ENCODE data around the gene NVL.

NVL gene

GRCh38 chr1:224276771-224277487, 53.0 kb downstream of the NVL start:
- no peak for DNase-seq

DNA sequence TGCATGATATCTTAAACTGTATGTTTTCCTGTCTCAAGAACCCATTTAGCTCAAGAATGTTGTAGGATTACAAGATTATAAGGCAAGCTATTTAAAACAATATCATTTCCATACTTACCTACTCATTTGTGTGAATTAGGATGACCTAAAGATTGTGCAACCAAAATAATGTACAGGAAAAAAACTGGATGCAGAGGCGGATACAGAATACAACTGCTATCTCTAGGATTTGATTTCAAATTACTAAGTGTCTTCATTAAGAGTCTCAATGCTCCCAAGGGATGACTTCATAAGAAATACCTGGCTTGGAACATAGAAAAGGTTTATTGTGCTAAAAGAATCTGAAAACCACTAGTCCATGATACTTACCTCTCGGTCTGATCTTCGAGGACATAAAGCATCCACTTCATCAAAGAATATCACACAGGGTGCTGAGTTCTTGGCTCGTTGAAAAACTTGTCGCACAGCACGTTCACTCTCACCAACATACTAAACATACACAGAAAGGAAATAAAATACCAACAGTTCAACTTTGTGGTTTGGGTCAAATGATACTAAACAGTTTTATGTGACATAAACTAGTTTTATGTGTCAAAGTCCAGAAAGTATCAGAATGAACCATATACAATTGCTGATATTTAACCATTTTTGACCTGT, 54.9 kb downstream of the NVL start:
- DNase-seq: no peak

- peak; percentile 10 for DNase-seq
Measured at GRCh38 chr1:224273641-224274040, 56.3 kb downstream of the NVL start.

DNA sequence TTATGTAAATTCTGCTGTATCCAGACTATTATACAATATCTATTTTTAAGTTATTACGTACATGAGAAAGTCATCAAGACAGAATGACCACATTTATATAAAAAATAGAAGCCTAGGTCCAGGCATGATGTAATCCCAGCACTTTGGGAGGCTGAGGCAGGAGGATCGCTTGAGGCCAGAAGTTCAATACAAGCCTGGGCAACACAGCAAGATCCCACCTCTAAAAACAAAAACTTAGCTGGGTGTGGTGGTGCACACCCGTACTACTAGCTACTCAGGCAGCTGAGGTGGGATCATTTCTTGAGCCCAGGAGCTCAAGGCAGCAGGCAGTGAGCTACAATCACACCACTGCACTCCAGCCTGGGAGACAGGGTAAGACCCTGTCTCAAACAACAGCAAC, 58.9 kb downstream of the NVL start:
- no peak for DNase-seq

GRCh38 chr1:224267925-224268324, 62.0 kb downstream of the NVL start:
- no peak for DNase-seq

- no peak for DNase-seq
Measured at GRCh38 chr1:224266915-224267856, 62.8 kb downstream of the NVL start.

- no peak for DNase-seq
Measured at GRCh38 chr1:224266105-224266914, 63.7 kb downstream of the NVL start.

- no peak for DNase-seq
Measured at GRCh38 chr1:224264321-224264720, 65.7 kb downstream of the NVL start.

GRCh38 chr1:224262373-224263054, 67.5 kb downstream of the NVL start:
- DNase-seq: no peak

- DNase-seq: peak; percentile 2
Measured at GRCh38 chr1:224259986-224260385, 70.0 kb downstream of the NVL start.

DNA sequence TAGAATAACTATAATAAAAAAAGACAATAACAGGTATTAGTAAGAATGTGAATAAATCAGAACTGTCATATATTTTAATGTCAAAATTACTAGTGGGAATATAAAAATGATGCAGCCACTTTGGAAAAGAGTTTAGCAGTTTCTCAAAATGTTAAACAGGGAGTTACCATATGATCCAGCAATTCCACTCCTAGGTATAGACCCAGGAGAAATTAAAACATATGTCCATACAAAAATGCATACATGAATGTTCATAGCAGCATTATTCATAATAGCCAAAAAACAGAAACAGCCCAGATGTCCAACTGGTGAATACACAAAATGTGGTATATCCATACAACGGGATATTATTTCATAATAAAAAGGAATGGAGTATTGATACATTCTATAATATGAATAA, 71.6 kb downstream of the NVL start:
- no peak for DNase-seq

DNA sequence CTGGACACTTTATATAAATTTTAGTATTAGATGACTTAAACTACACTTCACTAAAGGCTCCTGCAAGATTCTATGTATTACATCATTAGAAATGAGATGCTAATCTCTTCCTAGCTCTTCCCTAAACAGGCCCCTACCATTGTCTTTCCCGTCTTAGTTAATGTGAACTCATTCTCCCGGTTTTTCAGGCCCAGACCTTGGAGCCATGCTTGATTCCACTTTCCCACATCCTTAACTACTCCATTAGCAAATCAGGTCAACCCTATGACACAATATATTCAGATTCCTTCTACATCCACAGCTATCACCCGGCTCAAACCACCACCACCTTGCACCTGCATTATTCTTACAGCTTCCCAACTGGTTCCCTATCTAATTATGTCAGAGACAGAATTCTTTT, 73.3 kb downstream of the NVL start:
- DNase-seq: no peak

DNA sequence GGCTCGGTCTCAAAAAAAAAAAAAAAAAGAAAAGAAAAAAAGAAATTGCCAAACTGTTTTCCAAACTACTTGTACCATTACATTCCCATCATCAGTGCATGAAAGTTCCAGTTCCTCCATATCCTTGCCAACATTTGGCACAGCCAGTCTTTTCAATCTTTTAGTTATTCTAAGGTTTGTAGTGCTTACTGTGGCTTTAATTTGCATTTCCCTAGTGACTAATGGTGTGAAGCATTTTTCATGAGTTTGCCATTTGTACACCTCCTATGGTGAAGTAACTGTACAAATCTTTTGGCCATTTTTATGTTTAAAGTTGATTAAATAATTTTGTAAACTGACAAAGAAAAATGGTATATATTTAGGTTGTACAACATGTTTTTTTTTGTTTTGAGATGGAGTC, 76.3 kb downstream of the NVL start:
- DNase-seq: peak; percentile 45

DNA sequence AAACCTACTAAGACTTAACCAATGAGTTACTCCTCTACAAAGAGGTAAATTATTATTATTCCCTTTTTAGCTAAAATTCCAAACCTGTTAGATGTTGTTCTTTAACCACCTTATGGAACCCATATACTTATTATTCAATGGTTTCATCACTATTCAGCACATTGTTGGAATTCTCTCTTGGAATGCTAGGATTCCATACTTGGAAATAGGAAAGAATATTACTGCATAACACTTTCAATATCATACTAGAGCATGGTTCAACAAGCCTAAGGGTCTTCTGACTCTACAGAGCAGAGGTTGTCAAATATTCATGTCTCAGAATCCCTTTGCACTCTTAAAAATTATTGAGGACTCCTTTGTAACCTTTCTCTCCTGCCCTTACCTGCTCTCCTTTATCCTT, 77.5 kb downstream of the NVL start:
- peak; percentile 27 for DNase-seq

DNA sequence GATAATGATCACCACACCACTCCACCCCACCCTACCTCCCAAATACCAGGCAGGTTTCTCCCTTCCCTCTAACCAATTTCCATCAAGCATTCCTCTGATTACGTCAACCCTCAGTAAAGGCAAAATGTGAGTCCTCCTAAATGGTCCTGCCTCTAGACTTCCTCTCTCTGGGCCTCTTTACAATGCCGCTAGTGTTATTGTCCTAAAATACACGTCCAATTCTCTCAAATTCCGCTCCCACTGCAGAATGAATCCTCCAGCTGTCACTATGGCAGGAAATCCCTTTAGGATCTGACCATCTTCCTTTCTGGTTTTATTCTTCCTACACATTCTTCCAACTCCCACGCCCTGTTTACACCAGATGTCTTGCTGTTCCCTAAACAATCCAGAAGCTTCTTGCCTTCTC, 78.2 kb downstream of the NVL start:
- no peak for DNase-seq

- DNase-seq: no peak
Measured at GRCh38 chr1:224245188-224245587, 84.8 kb downstream of the NVL start.

GRCh38 chr1:224238756-224239155, 91.2 kb downstream of the NVL start:
- no peak for DNase-seq

DNA sequence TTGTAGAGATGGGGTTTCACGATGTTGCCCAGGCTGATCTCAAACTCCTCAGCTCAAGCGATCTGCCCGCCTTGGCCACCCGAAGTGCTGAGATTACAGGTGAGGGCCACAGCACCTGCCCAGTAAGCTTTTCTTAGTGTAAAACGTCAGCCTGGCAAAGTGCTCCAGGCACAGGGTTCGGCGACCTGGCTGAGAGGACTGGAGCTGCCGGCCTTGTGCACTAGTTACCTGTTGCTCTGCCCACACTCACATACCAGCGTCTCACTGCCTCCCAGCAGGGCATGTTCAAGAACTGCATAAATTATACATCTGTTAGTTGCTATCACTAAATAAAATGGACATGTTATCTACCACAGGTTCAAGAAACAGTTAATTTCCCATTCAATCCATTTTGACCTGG, 91.8 kb downstream of the NVL start:
- DNase-seq: no peak

- DNase-seq: no peak
Measured at GRCh38 chr1:224237119-224237881, 92.7 kb downstream of the NVL start.

DNA sequence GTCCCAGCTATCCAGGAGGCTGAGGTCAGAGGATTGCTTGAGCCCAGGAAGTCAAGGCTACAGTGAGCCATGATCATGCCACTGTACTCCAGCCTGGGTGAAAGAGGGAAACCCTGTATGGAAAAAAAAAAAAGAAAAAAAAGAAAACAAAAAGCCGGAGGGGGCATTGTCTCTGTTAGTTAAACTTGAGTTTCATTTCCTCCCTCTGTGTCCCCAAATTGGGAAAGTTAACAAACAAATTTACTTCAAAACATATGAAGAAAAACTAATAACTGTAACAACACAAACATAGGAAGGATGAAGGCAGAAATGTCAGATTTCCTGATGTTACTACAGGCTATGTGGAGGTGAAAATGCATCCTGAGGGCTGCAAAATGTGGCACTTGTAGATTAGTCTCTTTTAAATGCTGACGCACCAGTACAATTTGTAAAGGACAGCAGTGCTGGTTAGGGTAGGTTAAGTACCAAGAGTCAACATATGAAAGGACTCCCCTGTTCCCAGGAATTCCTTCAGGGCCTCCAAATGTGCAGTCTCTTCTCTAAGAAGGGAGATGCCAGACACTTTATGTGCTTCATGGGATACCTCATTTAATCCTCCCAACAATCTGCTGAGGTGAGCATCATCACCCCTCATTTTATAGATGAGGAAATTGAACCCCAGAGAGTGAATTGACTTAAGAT, 94.0 kb downstream of the NVL start:
- DNase-seq: no peak
